C4-2B (cell line): ENCODE data around the gene CYTH2.

Experiments
- H3K27ac ChIP-seq: fragments of 450-650 bp; 2 replicates; pipeline ENCODE4 v1.5.1; 2017
- ZFX ChIP-seq: fragments of 450-650 bp; IDR thresholded peaks from 2 replicates; pipeline ENCODE4 v1.6.1; 2017
- TF ChIP-seq, protein P1 (sequence below): fragments of 450-650 bp; conservative IDR thresholded peaks from 2 replicates; pipeline ENCODE4 v1.5.1; 2017; ENCODE audit warnings: mild to moderate bottlenecking

The CYTH2 gene

DNA sequence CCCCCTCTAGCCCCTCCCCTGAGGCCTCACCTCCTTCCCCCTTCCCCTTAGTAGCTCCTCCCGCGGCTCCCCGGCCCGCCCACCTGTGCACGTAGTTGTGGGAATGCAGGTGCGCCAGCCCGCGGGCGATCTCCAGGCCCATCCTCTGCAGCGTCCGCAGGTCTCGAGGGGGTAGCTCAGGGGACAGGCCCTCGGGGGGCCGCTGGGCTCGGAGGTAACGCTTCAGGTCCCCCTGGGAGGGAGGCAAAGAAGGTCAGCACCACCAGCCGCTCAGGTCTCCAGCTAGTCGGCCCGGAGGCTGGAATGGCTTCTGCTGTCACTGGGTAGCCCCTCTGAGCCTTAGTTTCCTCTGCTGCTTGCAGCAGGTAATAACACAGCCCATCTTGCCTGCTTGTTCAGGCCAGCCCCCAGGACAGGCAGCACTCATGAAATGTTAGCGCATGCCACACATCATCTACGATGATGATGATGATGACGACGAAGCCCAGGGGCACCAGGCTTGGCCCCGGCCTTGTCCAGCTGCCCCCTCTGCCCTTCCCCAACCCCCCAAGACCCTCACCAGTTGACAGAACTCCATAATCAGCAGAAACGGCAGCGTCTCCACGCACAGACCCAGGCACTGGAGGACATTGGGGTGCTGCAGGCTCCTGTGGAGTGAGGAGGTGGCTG is 33.3 kb downstream of the CYTH2 start:
- TF ChIP-seq, protein P1, sequence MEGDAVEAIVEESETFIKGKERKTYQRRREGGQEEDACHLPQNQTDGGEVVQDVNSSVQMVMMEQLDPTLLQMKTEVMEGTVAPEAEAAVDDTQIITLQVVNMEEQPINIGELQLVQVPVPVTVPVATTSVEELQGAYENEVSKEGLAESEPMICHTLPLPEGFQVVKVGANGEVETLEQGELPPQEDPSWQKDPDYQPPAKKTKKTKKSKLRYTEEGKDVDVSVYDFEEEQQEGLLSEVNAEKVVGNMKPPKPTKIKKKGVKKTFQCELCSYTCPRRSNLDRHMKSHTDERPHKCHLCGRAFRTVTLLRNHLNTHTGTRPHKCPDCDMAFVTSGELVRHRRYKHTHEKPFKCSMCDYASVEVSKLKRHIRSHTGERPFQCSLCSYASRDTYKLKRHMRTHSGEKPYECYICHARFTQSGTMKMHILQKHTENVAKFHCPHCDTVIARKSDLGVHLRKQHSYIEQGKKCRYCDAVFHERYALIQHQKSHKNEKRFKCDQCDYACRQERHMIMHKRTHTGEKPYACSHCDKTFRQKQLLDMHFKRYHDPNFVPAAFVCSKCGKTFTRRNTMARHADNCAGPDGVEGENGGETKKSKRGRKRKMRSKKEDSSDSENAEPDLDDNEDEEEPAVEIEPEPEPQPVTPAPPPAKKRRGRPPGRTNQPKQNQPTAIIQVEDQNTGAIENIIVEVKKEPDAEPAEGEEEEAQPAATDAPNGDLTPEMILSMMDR, result no peak
- no peak for TF ChIP-seq ZFX
- peak overlapping the region; percentile 33 for H3K27ac ChIP-seq

DNA sequence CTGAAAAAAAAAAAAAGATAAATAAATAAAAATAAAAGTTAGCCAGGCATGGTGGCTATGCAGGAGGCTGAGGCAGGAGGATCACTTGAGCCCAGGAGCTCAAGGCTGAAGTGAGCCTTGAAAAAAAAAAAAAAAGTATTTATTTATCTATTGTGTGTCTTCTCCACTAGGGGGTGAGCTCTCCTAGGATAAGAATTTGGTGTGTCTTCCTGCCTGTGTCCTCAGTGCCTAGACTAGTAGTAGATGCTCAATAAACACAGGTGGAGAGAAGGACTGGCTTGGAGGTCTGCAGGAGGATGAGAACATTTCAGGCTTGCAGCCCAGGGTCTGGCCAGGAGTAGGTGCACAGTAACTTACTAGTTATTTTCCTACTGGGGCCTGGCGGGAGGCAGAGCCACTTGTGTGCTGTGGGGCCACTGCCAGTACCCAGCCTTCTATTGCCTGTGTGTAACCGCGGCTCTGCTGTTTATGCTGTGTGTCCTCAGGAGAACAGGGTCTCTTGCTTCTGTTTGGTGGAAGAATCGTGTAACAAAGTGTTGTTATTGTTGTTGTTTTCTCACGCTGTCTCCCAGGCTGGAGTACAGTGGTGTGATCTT is 37.1 kb downstream of the CYTH2 start:
- TF ChIP-seq, protein P1, result peak; percentile 50
- no peak for TF ChIP-seq ZFX
- H3K27ac ChIP-seq, result no peak overlapping the region

DNA sequence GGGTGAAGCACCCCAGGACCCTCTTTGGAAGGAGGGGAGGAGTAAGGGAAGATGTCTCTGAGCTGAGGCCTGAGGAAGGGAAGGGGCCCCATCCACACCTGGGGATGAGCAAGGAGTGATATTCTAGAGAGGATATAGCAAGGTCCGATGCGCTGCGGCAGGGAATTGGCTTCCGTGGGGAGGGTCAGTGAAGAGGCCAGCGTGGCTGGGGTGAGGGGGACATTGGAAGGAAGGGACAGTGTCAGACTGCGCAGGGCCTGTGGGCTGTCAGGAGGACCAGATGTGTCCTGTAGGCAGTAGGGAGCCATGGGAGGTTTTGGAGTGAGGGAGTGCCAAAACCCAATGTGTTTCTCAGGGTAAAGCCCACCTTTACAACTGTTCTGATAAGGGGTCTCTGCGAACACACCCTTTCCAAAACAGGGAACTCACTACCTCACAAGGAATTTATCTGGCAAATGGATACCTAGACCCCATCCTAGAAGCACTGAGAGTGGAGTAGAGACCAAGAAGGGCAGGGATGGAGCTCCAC is 38.8 kb downstream of the CYTH2 start:
- TF ChIP-seq ZFX, result no peak
- TF ChIP-seq, protein P1, result no peak
- H3K27ac ChIP-seq, result no peak overlapping the region

DNA sequence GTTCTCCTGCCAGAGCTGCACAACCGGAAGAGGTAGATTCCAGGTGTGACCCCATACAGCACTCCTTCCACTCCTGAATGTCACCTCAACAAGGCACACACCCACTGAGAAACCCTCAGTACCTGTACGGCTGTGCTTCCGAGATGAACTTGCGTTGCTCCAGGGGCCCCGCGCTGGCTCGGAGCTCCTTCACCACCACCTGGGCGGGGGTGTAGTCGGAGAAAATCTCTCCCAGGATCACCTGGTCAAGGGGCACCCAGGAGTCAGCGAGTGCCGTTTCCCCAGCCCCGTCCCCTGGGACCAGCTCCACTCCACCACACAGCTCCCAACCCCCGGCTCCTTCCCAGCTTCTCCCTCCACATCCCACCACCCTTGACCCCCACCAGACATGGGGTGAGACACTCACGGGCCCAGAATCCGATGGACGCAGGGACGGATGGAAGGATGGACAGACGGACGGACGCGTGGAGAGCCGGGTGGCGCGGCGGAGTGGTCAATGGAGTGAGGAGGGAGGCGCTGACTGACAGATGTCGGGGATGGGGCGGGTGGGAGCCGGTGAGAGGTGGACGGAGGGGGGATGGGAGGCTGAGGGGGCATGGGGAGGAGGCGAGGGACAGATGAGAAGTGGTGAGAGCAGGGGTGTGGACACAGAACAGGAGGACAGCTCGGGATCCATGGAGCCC is 39.7 kb downstream of the CYTH2 start:
- H3K27ac ChIP-seq, result no peak overlapping the region
- TF ChIP-seq, protein P1, result no peak
- no peak for TF ChIP-seq ZFX

DNA sequence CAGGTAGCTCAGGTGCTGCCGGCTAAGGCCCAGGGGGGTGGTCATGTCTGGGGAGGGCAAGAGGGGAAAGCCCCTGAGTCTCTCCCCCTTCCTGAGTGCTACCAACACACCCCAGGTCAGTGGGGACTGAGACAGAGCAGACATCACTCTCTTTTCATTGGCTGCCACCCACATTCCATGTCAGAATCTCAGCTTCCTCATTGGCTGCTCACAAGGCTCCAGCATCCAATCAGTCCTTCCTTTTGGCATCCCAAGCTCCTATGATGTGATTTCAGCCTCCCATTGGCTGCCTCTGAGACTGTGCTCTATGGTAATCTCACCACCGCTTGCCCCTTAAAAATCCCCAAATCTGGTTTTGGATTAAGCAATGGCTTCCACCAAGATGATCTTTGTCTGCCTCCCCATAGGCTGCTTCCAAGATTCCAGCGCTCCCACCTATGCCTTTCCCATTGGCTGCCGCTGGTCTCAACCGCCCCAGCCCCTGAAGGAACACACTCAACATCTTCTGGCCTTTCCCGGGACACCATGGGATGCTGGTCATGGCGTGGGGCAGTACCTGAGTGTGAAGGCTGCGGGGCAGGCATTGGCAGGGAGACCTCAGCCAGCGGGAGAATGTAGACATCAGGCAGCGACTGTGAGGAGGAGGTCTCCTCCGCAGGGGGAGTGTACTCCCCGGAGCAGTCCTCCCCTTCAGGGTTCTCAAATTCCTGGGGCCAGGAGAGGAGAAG is 40.5 kb downstream of the CYTH2 start:
- TF ChIP-seq ZFX, result no peak
- TF ChIP-seq, protein P1, result no peak
- H3K27ac ChIP-seq, result no peak overlapping the region

DNA sequence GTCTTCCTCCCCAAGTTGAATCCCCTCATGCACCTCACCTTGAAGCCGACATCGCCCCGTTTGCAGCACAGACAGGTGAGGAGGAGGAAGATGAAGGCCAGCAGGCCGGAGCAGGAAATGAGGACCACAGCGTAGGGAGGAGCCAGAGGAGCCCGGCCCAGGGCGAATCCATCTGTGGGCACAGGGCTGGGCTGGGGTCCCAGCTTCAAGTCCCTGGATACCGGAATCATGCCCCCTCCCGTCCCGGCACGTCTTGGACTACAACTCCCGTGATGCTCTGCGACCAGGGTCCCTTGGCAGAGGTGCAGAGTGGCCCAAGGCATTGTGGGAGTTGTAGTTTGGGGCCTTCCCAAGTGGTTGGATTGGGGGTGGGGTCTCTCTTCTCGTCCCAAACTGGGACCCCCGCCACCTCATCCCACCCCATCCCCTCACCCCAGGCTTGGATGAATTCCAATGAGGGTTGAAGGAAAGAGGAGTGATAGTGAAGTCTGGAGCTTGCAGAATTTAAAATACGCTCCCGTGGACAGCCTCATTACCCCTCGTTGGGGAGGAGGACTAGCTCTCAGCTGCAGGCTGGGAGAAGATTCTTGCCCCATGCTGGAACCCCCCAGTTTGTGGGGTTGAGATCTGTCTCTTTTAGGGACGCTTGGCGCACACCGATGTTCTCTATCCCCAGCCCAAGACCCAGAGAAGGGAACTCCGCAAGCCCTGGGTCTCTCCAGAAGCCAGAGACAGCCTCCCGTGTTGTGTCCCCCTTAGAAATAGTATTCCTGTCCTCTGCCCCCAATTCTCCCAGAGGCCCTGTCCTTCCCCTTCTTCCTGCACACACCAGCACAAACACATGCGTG is 41.5 kb downstream of the CYTH2 start:
- H3K27ac ChIP-seq, result no peak overlapping the region

More for the DNA sequence above, 41.5 kb downstream of the CYTH2 start:
- TF ChIP-seq, protein P1, result no peak
- no peak for TF ChIP-seq ZFX
